PC-9 (cell line): ENCODE data around the gene GIMAP5. TPM values are rescaled to one million over a fixed set of nuclear protein-coding genes. Genes with fewer than 3 reads are reported as not detected.

Experiments used
- BruUV-seq: library from RNA; stranded (reverse); fragments of 400-500 nt; replicated peaks from 2 replicates; lab custom pipeline; 2021; lab: Mats Ljungman, UMichigan
- CTCF ChIA-PET: fragments of 300-600 bp; sonication (Branson Sonifier 250); formaldehyde crosslinking; loops from one replicate; lab custom pipeline; 2022; ENCODE audit warnings: antibody characterized with exemption; lab: Charles Lee
- POLR2A ChIA-PET: fragments of 300-600 bp; sonication (Branson Sonifier 250); formaldehyde crosslinking; loops from one replicate; lab custom pipeline; 2022; ENCODE audit warnings: antibody characterized with exemption; ENCODE audit not compliant: unreplicated experiment; lab: Charles Lee
- DNase-seq, 2 experiments: peaks; one replicate each; pipeline versions ENCODE4 v3.0.0 to v3.0.0-alpha.2; 2015 to 2022; ENCODE audit warnings: mixed read lengths in 1 of 2
- H2AFZ ChIP-seq: fragments of 200-600 bp; sonication (generic); 2 replicates; pipeline ENCODE4 v1.8.1; 2017; ENCODE audit warnings: antibody characterized with exemption
- H3F3A ChIP-seq: fragments of 200-600 bp; sonication (generic); 2 replicates; pipeline ENCODE4 v1.8.1; 2017; ENCODE audit warnings: antibody characterized with exemption, mild to moderate bottlenecking, low read depth; ENCODE audit not compliant: insufficient read depth
- H3K27ac ChIP-seq: fragments of 200-600 bp; sonication (generic); 2 replicates; pipeline ENCODE4 v1.6.1; 2016; ENCODE audit warnings: mixed run types
- H3K27me3 ChIP-seq: fragments of 200-600 bp; sonication (generic); 2 replicates; pipeline ENCODE4 v1.6.1; 2016; ENCODE audit warnings: low read depth, mixed run types; ENCODE audit not compliant: insufficient read depth
- H3K36me3 ChIP-seq: fragments of 200-600 bp; sonication (generic); 2 replicates; pipeline ENCODE4 v1.6.1; 2016; ENCODE audit warnings: low read depth, mixed run types
- H3K4me1 ChIP-seq: fragments of 200-600 bp; sonication (generic); replicated peaks from 2 replicates; pipeline ENCODE4 v1.6.1; 2016; ENCODE audit warnings: mixed run types; ENCODE audit not compliant: insufficient read depth
- H3K4me2 ChIP-seq: fragments of 200-600 bp; sonication (generic); 2 replicates; pipeline ENCODE4 v1.6.1; 2017; ENCODE audit warnings: mixed run types
- H3K4me3 ChIP-seq: fragments of 200-600 bp; sonication (generic); 2 replicates; pipeline ENCODE4 v1.6.1; 2016; ENCODE audit warnings: mixed run types
- H3K79me2 ChIP-seq: fragments of 200-600 bp; sonication (generic); 2 replicates; pipeline ENCODE4 v1.6.1; 2017; ENCODE audit warnings: low read depth, mixed run types
- H3K9me2 ChIP-seq: fragments of 200-600 bp; sonication (generic); 2 replicates; pipeline ENCODE4 v1.8.1; 2017; ENCODE audit warnings: mild to moderate bottlenecking; ENCODE audit not compliant: insufficient read depth
- H3K9me3 ChIP-seq: fragments of 200-600 bp; sonication (generic); 2 replicates; pipeline ENCODE4 v1.8.1; 2016; ENCODE audit warnings: low read depth; ENCODE audit not compliant: insufficient read depth
- H4K20me1 ChIP-seq: fragments of 200-600 bp; sonication (generic); 2 replicates; pipeline ENCODE4 v1.8.1; 2017; ENCODE audit not compliant: insufficient read depth
- EZH2 ChIP-seq: fragments of 200-600 bp; sonication (generic); IDR thresholded peaks from 2 replicates; pipeline ENCODE4 v1.8.0; 2017; ENCODE audit warnings: antibody characterized with exemption, low read depth
- intact Hi-C: fragments of 100-400 bp; cut with micrococcal nuclease; formaldehyde crosslinking; loops from one replicate; pipeline ENCODE4 v1.10.0; 2022; ENCODE audit not compliant: unreplicated experiment
- total RNA-seq: library from RNA; stranded (reverse); gene quantifications from 2 replicates; pipeline ENCODE4 v1.2.3, GENCODE V29; 2021
- TF ChIP-seq, protein P1 (sequence below): fragments of 200-600 bp; sonication (generic); conservative IDR thresholded peaks from 2 replicates; pipeline ENCODE4 v1.6.1; 2017; ENCODE audit warnings: mixed run types, antibody characterized with exemption, mild to moderate bottlenecking, moderate library complexity

Gene GIMAP5
- total RNA-seq, 1 experiment from 2014 or later = not detected

DNA sequence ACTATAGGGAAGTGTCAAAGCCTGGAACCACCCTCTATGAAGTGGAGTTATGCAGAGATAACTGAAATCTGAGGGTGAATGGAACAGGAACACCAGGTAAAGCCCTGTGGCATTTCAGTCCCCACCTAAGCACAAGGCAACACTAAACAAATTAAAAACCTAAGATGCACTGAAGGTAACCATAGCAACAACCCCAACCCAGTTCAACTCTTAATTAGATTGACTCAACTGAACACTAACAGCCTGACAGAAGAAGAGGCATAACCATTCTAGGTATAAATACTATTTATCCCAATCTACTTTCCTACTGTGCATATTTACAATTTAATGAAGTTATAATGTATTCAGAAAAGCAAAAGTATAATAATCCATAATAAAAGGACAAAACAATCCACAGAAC lies 9.2 kb upstream of the GIMAP5 start:
- H3K36me3 ChIP-seq = no peaks in the 10 kb centered on the region
- H3K27ac ChIP-seq = no peak overlapping the region
- no peaks in the 10 kb centered on the region for H4K20me1 ChIP-seq
- no peak for DNase-seq
- ChIA-PET POLR2A (no interaction called here), CTCF (no interaction called here)
- H3K79me2 ChIP-seq = no peaks in the 10 kb centered on the region
- TF ChIP-seq EZH2 = no peak
- TF ChIP-seq, protein P1, sequence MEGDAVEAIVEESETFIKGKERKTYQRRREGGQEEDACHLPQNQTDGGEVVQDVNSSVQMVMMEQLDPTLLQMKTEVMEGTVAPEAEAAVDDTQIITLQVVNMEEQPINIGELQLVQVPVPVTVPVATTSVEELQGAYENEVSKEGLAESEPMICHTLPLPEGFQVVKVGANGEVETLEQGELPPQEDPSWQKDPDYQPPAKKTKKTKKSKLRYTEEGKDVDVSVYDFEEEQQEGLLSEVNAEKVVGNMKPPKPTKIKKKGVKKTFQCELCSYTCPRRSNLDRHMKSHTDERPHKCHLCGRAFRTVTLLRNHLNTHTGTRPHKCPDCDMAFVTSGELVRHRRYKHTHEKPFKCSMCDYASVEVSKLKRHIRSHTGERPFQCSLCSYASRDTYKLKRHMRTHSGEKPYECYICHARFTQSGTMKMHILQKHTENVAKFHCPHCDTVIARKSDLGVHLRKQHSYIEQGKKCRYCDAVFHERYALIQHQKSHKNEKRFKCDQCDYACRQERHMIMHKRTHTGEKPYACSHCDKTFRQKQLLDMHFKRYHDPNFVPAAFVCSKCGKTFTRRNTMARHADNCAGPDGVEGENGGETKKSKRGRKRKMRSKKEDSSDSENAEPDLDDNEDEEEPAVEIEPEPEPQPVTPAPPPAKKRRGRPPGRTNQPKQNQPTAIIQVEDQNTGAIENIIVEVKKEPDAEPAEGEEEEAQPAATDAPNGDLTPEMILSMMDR = no peak
- no peaks in the 10 kb centered on the region for H3F3A ChIP-seq
- H3K4me1 ChIP-seq = no peaks in the 10 kb centered on the region
- H3K9me2 ChIP-seq = no peaks in the 10 kb centered on the region
- H3K4me2 ChIP-seq = no peak overlapping the region
- no peak overlapping the region for H2AFZ ChIP-seq
- no TSS peak for BruUV-seq
- H3K27me3 ChIP-seq = peaks cover 39% of the 10 kb centered on the region; the same call in 1 of the 2 replicates
- intact Hi-C loops = no loop called here
- no peak overlapping the region for H3K4me3 ChIP-seq
- no peaks in the 10 kb centered on the region for H3K9me3 ChIP-seq

DNA sequence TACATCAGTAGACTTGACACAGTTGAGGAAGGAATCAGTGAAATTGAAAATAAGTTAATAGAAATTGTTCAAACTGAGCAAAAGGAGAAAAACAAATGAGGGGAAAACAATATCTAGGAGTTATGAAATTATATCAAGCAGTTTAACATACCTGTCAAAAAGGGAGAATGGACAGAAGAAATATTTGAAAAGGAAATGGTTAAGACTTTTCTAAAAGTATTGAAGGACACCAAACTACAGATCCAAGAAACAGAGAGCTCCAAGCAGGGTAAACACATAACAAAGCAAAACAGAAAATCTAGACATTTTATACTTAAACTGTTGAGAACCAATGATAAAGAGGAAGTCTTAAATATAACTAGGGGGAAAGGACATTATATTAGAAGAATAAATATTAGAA lies 8.6 kb upstream of the GIMAP5 start:
- Histone ChIP-seq H3F3A (no peaks in the 10 kb centered on the region), H3K27me3 (peaks cover 33% of the 10 kb centered on the region; the same call in 1 of the 2 replicates), H3K27ac (no peak overlapping the region), H3K9me3 (no peaks in the 10 kb centered on the region), H2AFZ (no peak overlapping the region), H3K36me3 (no peaks in the 10 kb centered on the region), H3K4me1 (no peaks in the 10 kb centered on the region), H3K4me3 (no peak overlapping the region), H3K9me2 (no peaks in the 10 kb centered on the region), H4K20me1 (no peaks in the 10 kb centered on the region), H3K79me2 (no peaks in the 10 kb centered on the region), H3K4me2 (no peak overlapping the region)
- DNase-seq = no peak
- no TSS peak for BruUV-seq
- CTCF ChIA-PET = no interaction called here
- POLR2A ChIA-PET = no interaction called here
- intact Hi-C loops = no loop called here
- TF ChIP-seq, protein P1 = no peak
- TF ChIP-seq EZH2 = no peak

GRCh38 chr7:150731916-150732315 lies 5.3 kb upstream of the GIMAP5 start:
- no peak for DNase-seq
- ChIA-PET CTCF (no interaction called here), POLR2A (no interaction called here)
- Histone ChIP-seq H3K36me3 (no peaks in the 10 kb centered on the region), H3F3A (no peaks in the 10 kb centered on the region), H3K9me3 (no peaks in the 10 kb centered on the region), H3K9me2 (no peaks in the 10 kb centered on the region), H4K20me1 (no peaks in the 10 kb centered on the region), H3K4me1 (no peaks in the 10 kb centered on the region), H3K79me2 (no peaks in the 10 kb centered on the region), H3K27me3 (peaks cover 20% of the 10 kb centered on the region), H3K4me2 (no peak overlapping the region), H3K4me3 (no peak overlapping the region), H3K27ac (no peak overlapping the region), H2AFZ (no peak overlapping the region)
- no TSS peak for BruUV-seq
- intact Hi-C loops = no loop called here
- no peak for TF ChIP-seq EZH2
- TF ChIP-seq, protein P1 = no peak
